GM19099 (cell line): ENCODE results near the gene ARHGEF9.

Experiments
- POLR2A ChIP-seq: IDR thresholded peaks from 3 replicates; pipeline ENCODE4 v1.6.1; 2011; ENCODE audit warnings: low read depth; ENCODE audit not compliant: insufficient read length; ENCODE audit errors: extremely low read depth

The ARHGEF9 gene

DNA sequence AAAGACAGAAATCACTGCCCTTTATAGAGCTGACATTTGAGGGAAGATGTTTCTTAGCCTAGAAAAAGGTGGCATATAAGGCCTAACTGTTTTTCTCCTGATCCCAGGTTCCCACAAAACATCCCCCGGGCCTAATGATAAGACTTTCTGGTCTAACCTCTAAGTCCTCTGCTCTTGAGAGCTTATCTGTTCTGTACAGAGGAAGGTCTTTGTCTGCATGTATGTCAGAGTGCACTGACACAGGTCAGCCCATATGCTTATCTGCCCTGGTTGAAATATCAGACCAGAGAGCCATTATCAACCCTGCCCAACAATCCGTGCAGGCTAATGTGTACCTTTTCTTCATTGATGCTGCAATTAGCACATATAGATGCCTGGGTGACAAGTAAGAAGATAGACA lies 76.2 kb downstream of the ARHGEF9 start:
- TF ChIP-seq POLR2A: no peak

DNA sequence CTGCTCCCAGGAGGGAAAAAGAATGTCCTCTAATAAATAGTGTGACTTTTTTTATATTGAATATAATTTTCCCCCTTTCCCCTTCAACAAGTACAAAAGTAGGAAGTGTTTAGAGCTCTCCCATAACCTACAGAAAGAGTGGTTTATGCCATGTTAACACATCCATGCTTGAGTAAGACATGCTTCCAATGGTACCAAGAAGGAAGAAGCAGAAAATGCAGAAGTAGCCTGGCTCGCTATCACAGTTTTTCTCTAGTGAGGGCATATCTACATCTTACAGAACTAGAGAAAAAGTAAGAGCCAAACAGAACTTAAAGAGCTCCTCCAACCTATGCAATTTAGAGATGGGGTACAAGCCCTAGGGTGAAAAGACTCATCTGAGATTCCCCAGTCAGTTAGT lies 82.5 kb downstream of the ARHGEF9 start:
- TF ChIP-seq POLR2A: no peak

DNA sequence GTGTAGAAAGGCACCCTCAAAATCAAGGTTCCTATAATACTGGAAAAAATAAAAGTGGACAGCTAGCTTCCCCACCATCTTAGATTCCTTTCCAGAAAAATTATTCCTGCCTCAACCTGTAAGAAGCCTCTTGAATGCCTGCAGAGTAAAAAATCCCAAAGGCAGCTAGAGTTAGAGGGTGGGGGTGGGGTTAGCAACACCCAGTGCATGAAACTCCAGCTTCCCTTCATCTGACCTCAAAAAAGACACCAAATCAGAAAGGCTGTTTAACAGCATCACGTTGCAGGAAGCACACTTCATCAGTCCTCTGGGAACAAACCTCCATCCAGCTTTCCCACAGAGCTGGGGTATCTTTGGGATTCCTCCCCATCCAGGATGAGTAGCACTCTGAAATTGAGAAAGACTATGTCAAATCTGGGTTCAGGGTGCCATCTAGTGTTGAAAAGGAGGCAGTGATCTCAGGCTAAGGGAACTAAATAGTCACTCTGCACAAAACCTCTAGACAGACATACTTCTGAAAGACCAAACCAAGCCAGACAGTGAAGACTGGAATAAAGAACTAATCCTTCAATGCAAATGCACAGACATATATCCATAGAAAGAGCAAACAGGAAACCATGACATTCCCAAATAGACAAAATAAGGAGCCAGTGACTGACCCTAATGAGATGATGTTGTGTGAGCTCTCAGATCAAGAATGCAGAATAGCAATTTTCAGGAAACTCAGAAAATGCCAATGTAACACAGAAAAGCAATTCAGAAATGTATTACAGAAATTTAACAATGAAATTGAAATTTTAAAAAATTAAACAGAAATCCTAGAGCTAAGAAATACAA lies 97.9 kb downstream of the ARHGEF9 start:
- TF ChIP-seq POLR2A: no peak

DNA sequence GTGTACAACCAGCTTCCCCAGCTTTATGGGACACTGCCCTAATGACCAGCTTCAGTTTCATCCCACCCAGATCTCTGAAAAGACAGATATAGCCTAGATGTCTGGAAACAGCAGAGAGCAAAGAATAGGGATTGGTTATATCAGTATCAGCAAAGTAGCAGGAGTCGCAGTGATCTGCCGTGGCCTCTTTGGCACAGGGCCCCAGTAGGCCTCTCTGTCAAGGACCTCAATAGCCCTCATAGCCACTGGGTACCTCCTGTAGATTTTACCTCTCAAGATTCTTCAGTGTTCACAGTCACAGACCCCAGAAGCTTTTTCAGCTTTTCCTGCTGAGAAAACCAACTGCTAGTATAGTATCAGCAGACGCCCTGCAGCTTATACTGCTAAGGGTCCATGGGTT lies 104.6 kb downstream of the ARHGEF9 start:
- TF ChIP-seq POLR2A: no peak

DNA sequence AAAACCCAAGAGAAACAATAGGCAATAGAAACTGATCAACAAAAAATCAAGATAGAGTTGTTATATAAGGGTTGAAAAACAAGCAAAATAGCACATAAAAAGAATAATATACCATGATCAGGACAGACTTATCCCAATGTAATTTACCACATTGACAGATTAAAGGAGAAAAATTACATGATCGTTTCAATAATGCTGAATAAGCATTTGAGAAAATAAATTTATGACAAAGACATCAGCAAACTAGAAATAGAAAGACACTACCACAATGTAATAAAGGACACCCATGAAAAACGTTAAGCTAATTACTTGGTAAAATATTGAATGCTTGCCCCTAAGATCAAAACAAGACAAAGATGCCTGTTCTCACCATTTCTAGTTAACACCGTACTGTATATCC lies 105.6 kb downstream of the ARHGEF9 start:
- TF ChIP-seq POLR2A: no peak

DNA sequence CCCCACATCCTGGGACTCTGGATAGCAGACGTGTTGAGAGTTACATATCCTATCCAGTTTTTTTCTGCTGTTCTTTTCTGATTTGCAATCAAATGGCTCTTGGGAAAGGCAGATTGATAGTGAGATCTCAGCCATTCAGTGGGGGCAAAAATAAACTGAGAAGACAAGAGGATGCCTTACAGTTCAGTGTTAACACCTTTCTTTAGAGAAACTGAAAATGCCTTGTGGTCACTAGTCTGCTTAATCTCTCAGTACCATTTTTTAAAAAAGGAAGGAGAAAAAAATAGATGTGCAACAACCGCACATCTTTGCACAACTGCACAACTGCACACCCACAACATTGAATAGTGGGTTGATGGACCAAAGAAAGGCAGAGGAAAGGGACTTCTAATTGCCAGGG lies 109.3 kb downstream of the ARHGEF9 start:
- no peak for TF ChIP-seq POLR2A

DNA sequence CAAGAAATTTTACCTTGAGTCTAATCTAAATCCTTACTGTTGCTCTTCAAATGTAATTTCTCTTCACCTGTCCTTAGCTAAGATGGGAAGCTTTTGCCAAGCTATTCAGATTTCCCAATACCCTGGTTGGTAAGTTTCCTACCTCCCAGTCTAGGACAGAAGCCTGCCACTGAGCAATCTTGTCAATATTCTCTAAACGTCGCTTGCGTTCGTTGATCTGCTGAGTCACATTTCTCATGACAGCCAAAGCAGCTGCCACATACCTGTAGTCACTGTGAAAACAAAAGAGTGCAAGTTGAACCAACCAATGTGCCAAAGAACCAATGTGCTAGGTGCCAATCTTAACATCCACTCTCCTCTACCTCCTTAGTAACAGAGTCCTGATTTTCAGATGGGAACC lies 111.1 kb downstream of the ARHGEF9 start:
- TF ChIP-seq POLR2A: no peak

DNA sequence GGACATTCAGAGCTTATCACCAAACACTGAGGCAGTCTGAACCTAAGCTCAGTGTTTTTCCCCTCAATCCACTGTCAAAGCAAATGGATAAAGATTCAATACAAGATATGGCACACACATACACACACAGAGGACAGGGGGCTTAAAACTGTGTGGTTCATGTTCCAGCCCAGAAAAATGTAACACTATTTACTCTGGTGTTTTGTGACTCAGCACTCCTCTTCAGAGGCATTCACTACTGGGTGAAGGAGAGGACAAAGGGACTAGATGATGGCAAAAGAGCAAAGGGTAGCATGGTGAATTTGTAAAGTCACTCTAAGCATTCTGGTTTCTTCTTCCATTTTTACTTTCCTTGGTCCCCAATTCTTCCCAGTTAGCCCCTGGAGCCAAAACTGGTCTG lies 120.3 kb downstream of the ARHGEF9 start:
- no peak for TF ChIP-seq POLR2A

DNA sequence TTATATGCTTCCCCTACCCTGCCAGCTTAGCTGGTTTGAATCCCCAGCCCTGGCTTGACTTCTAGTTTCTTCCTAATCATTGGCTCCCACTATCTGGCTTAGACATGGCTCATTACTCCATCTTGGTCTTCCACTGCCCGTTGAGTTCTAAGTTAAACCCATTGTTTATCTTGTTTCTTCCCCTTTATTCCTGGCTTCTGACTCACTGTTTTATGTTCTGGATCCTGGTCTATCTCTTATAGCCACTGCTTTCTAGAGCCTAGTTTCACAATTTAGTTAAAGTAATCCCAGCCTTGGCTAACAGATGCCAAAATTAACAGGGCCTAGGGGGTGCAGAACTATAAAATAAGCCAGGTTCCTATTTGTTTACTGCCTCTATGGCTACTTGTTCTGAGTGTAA lies 120.9 kb downstream of the ARHGEF9 start:
- TF ChIP-seq POLR2A: no peak

DNA sequence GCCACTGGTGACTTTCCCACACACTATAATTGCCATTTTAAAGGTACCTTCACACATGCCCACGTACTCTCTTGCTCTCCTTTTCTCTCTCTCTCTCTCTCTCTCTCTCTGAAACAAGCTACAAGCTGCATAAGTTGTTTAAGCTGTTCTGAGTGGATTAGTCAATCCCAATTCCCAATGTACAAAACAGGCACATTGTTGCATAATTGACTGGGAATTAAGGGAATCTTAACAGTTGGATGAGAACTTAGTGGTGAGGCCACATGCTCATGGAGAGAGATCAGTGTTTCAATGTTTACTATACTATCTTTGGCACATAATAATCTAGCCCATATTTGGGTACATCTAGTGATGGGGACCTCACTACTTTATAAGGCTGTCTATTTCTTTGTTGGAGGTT lies 123.3 kb downstream of the ARHGEF9 start:
- TF ChIP-seq POLR2A: no peak

DNA sequence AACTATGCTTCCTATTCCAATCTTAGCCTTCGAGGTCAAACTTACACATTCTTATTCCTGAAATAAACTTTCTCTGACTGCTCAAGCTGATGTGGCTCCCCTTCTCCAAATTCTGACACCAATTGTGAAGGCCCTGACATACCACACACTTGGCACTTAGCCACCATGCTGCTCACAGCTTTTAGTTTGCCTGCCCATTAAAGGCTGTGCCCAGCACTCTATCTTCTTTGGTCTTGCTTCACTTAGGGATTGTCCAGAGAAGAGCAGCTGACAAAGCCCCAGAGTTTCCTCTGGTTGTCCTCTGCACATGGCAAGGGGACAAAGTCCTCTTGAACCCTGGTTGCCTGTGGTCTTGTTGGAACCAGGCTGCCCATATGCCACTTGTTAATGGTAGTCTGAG lies 126.1 kb downstream of the ARHGEF9 start:
- TF ChIP-seq POLR2A: no peak

DNA sequence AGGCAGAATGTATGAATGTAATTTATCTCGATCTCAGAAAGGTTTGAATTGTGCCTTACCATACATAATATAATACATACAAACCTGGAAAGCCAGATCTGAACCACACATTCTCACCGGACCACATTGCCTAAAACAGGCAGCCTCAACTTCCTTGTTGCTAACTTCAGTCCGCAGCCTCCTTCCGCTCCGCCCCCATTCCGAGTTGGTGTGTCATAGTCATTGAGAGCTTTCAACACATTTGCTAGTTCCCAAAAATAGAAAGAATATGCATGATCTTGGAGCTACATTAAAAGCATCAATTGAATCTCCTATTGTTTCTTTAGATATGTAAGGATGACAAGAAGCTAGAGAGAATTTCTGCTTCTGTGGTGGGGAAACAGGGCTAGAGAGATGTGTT lies 127.2 kb downstream of the ARHGEF9 start:
- no peak for TF ChIP-seq POLR2A

DNA sequence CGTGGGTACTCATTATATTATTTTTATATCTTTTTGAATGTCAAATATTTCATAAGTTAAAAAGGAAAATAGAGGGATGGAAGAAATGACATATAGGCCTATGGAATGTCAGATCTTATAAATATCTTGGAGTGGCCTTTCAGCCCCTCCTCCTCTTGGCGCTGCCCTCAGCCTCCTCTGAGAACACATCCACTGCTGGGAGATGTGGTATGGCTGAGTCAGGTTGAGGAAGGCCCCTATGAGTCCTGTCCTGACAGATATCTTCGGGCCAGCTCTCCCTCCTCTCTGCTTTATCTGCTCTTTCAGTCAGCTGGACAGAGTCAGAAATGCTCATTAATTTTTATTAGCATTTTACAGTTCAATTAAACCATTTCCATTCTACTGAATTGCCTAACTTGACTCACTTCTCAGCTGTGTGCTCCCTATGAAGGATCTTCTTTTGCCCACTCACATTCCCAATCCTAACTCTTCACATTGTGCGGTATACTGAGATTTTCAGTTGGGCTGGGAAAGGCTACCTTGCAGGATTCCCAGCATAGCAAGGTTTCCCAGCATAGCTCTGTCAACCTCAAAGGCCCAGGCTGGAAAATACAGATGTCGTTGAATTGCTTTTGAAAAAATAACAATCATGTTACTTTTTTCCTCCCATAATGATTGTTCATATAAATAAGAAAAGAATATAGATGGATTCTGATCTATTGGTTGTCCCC lies 128.0 kb downstream of the ARHGEF9 start:
- TF ChIP-seq POLR2A: no peak

DNA sequence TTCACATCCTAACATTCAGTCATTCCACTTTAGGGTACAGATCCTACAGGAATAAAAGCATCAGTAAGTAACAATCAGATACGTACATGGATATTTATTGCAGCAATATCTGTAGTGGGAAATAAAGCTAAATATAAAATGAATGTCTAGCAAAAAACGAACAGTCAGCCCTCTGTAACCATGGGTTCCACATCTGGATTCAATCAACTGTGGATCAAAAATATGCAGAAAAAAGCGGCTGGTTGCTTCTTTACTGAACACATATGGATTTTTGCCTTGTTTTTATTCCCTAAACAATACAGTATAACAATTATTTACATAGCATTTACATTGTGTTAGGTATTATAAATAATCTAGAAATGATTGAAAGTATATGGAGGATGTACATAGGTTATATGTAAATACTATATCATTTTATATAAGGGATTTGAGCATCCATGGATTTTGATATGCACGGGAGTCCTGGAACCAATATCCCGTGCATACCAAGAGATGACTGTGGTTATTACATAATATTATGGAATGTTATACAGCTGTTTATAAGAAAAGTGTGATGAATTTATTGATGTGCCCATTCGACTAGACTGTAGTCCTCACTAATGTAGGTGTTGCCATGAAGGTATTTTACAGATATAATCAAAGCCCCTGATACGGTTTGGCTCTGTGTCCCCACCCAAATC lies 132.8 kb downstream of the ARHGEF9 start:
- no peak for TF ChIP-seq POLR2A

DNA sequence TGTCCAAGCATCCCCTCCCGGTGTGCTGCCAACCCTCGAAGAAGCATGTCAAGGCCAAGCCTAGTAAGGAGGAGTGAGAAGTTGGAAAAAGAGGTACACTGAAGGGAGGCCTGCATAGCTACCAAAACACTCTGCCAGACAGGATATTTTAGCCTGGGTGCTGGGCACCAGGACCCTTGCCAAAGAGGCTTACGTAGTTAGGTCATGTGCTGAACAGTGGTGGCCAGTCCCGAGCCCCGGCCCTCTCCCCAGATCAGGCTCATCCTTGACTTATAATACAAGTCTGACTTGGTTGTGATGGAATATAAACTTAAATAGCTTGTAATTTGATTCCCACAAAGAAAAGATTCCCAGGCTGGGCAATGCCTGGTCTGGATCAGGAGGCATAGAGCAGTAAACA lies 149.3 kb downstream of the ARHGEF9 start:
- TF ChIP-seq POLR2A: no peak

DNA sequence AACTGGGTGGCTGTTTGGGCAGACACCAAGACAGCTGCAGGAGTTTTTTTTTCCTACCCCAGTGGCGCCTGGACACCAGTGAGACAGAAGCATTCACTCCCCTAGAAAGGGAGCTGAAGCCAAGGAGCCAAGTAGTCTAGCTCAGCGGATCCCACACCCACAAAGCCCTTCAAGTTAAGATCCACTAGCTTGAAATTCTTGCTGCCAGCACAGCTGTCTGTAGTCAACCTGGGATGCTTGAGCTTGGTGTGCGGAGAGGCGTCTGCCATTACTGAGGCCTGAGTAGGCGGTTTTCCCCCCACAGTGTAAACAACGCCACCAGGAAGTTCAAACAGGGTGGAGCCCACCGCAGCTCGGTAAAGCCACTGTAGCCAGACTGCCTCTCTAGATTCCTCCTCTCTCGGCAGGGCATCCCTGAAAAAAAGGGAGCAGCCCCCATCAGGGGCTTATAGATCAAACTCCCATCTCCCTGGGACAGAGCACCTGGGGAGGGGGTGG lies 171.4 kb downstream of the ARHGEF9 start:
- TF ChIP-seq POLR2A: no peak
